ENCODE measurements around the gene ARHGAP11A. TPM values are rescaled to one million over a fixed set of nuclear protein-coding genes. Genes with fewer than 3 reads are reported as not detected.

ARHGAP11A gene
- total RNA-seq, 1 donor from 2014 or later, result 1.3 TPM

DNA sequence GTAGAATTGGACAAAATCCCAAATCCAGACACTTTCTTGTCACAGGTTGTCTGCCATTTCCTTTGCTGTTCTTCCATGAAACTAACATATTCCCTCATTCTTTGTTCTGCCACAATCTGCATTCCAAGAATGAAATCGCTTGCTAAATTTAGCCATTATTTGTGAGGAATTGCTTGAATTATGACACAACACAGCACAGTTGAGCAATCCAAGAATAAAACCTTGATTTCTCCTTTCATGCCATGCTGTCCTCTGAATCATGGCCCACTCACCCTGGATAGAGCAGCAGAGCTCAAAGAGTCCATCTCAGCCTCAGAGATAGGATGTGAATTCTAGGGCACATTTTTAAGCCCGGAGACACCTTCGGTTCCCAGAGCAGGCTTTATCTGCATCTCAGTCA, 67.3 kb downstream of the ARHGAP11A start:
- intact Hi-C loops (cut with micrococcal nuclease), result no loop called here
- DNase-seq, result no peak
- no peak for ATAC-seq

DNA sequence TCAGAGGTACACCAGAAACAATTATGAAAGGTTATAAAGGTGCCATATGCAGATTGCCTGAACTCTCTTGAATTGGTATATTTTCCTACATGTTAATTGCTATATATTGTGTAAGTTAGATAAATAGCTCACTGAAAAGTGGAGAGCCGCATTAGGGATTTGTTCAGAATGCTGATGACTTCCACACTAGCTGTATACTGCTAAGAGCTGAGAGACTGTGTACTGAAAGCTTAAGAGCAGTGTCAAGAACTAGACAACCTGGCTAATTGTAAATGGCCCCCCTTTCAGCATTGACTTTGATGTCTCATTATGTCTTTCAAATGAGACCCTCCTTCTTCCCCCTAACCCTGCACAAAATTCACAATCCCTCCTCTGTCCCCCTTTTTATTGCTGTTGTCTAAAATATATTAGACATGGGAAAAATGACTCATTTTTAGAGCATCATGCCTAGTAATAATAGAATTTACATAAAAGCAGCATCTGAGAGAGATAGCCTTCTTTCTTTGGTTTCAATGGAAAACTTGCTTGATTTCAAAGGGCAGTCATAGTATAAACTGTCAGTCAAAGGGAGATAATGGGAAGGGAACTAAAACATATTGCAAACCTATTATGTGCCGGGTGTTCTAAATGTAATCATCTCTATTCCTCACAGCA, 67.8 kb downstream of the ARHGAP11A start:
- no peak for DNase-seq
- intact Hi-C loops (cut with micrococcal nuclease), result no loop called here
- no peak for ATAC-seq

DNA sequence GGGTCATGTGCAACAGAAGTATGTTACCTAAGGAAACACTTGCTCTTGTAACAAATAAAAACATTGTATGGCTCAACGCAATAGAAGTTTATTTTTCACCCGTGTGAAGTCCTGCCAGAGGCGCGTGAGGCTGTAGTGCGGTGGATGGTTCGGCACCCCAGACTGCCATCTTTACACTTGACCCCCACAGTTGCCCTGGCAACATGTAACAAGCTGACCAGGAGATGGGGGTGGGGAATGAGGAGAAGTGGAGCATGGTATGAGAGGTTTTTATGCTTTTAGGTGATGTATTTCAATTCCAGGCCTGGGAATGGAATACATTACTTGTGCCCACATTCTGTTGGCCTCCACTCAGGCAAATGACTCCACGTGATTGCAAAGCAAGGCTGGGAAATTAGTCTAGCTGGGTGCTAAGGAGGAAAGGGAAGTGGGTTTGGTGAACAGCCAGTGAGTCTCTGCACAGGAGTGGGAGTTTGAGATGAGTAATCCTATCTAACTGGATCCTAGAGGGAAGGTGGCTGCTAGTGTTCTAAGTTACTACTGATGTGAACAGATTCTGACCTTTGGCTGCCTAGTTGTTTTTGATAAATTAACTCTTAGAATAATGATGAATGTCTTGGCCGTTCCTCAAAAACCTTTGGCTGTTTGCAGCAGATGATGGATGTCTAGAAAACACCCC, 68.7 kb downstream of the ARHGAP11A start:
- intact Hi-C loops (cut with micrococcal nuclease), result no loop called here
- no peak for DNase-seq
- no peak for ATAC-seq

DNA sequence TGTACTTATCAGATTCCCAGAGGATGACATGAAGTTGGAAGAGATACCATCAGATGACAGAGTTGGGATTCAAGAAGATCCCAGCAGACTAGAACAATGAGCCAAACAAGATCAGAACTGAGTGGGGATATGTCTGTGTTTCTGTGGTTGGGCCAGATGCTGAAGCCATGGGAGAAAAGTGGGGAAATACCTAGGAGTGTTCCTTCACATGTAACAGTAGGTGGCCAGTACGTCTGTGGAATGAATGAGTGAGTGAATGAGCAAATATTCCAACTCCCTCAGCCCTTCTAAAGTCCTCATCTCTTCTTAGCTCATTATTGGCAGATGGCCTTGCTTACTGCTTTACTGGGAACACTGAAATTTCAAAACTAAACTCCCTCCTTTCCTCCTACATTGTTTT, 70.3 kb downstream of the ARHGAP11A start:
- ATAC-seq (no peak), DNase-seq (no peak)
- intact Hi-C loops (cut with micrococcal nuclease), result no loop called here

DNA sequence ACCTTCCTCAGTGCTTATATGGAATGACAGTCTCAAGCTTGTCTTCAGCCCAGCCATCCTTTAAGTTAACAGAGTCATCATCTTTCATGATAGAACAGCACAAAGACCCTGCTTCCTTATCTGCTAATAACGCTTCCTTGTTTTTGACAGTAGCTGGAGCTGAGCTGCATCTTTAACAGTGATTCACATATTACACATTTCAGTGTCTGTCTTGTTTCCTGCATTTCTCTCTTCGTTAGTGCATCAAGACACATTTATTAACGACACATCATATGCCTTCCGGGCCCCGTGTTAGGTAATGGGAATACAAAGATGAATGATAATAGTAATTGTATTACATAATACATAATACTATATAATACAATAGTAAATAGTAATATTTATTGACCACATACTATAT, 72.3 kb downstream of the ARHGAP11A start:
- intact Hi-C loops (cut with micrococcal nuclease), result no loop called here
- DNase-seq, result no peak
- no peak for ATAC-seq

DNA sequence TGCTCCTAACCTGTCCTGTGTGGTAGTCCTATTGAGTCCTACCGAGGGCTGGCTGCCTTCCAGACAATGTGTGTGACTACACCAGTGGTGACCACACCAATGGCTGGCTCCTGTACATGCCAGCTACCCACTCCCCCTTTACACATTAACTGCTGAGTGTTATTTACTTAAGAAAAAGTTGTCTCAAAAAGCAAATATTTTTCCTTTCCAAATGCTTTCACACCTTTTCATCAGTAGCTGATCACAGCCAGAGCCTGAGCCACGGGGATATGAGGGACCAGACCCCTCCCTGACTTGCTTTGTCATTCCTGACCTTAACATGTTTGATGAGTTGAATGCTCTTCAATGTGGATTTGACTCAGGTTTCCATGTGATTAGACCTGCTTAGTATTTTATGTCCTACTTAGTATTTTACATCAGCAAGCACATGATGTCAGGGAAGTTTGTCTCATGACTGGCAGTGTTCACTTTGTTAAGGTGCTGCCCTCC, 72.9 kb downstream of the ARHGAP11A start:
- no peak for ATAC-seq
- intact Hi-C loops (cut with micrococcal nuclease), result no loop called here
- no peak for DNase-seq

Other genes starting within 250 kb of the ARHGAP11A start
- 0.74 TPM for gene GOLGA8K, start 212.2 kb upstream of the ARHGAP11A start, total RNA-seq
- gene GOLGA8O, start 159.9 kb upstream of the ARHGAP11A start, total RNA-seq, result 2.0 TPM
- 9.6 TPM for gene GOLGA8N, start 22.0 kb upstream of the ARHGAP11A start, total RNA-seq
- not detected for gene SCG5, start 26.2 kb downstream of the ARHGAP11A start, total RNA-seq
- 0.52 TPM for gene GREM1, start 102.5 kb downstream of the ARHGAP11A start, total RNA-seq

Data from left ventricle myocardium superior (tissue), 1 donor.